ENCODE measurements around the gene SMAD3.

- TF ChIP-seq EZH2 (IDR thresholded peaks at IDR 0.05; ENCODE audit: low read depth) = no peak
- no peak for TF ChIP-seq CTCF (conservative IDR thresholded peaks at IDR 0.05)
Measured at GRCh38 chr15:67091980-67092677, 26.7 kb downstream of the SMAD3 start.

All from PC-9 (cell line).